ENCODE measurements around the gene GUCY1A2. TPM values are rescaled to one million over a fixed set of nuclear protein-coding genes. Genes with fewer than 3 reads are reported as not detected.

The GUCY1A2 gene
- total RNA-seq, 1 experiment from 2014 or later, result 0.55 TPM

- Histone ChIP-seq H2BK12ac (ENCODE audit: insufficient read length, low read depth, low read length) (no peak overlapping the region), H3K79me2 (ENCODE audit: insufficient read depth, low read length) (no peaks in the 10 kb centered on the region), H3K14ac (ENCODE audit: insufficient read depth, low read length) (no peak overlapping the region), H2BK120ac (ENCODE audit: low read depth, low read length, poor library complexity, severe bottlenecking) (no peak overlapping the region), H2BK20ac (ENCODE audit: low read depth, low read length, poor library complexity, severe bottlenecking) (no peak overlapping the region), H2AK5ac (ENCODE audit: insufficient read length, low read length) (no peak overlapping the region), H4K20me1 (ENCODE audit: control insufficient read depth, insufficient read depth, insufficient read length) (no peaks in the 10 kb centered on the region), H4K8ac (replicated peaks; ENCODE audit: insufficient read length, low read depth, low read length) (no peak overlapping the region), H3K9ac (ENCODE audit: extremely low read depth, insufficient read length, low read length) (no peak overlapping the region), H4K91ac (ENCODE audit: insufficient read length, low read depth, low read length) (no peak overlapping the region), H3K27ac (ENCODE audit: insufficient read length, low read depth, low read length) (no peak overlapping the region), H2BK15ac (ENCODE audit: low read depth, low read length) (no peak overlapping the region), H3K4me2 (ENCODE audit: insufficient read depth, insufficient read length, low read length) (no peak overlapping the region), H3K18ac (ENCODE audit: insufficient read length, low read depth, low read length) (no peak overlapping the region), H3K56ac (ENCODE audit: insufficient read length, low read depth, low read length) (no peak overlapping the region), H3K23me2 (ENCODE audit: insufficient read length, low read depth, low read length, poor library complexity, severe bottlenecking) (no peaks in the 10 kb centered on the region), H2AFZ (ENCODE audit: low read length) (no peak overlapping the region), H3K79me1 (ENCODE audit: insufficient read depth, low read depth, low read length, poor library complexity, severe bottlenecking) (no peaks in the 10 kb centered on the region), H3K23ac (ENCODE audit: insufficient read length, low read depth, low read length) (no peak overlapping the region), H3K27me3 (ENCODE audit: insufficient read depth, low read length) (no peaks in the 10 kb centered on the region), H2BK5ac (ENCODE audit: insufficient read length, low read length) (no peak overlapping the region), H3T11ph (ENCODE audit: low read length) (no peak overlapping the region), H3K9me3 (ENCODE audit: control insufficient read depth, low read depth, low read length) (no peaks in the 10 kb centered on the region), H3K4ac (ENCODE audit: low read depth, low read length) (no peak overlapping the region), H4K5ac (ENCODE audit: insufficient read length, low read depth, low read length) (no peak overlapping the region), H3K4me1 (ENCODE audit: insufficient read depth, low read length) (no peaks in the 10 kb centered on the region)
- Mint-ChIP-seq H3K4me1 (peaks cover 11 to 17% of the 10 kb centered on the region in 2 experiments), H3K9me3 (peaks cover 0 to 3% of the 10 kb centered on the region in 2 experiments; a peak in 3 of 5 replicates), H3K4me3 (no peak overlapping the region), H3K27ac (no peak overlapping the region), H3K36me3 (ENCODE audit: insufficient read depth in 1 of 3, low read depth in 3 of 3) (peaks cover 0 to 5% (median 0%) of the 10 kb centered on the region in 3 experiments; a peak in 1 of 7 replicates), H3K27me3 (ENCODE audit: low read depth) (no peaks in the 10 kb centered on the region)
- TF ChIP-seq CTCF (conservative IDR thresholded peaks at IDR 0.05), result no peak
- DNase-seq, result no peak
- WGBS (ENCODE audit: extremely low coverage, insufficient read length, low lambda C conversion rate), result no CpG with 5 or more reads among the region's 1 CpG
Observed at GRCh38 chr11:106761745-106762144, 256.5 kb downstream of the GUCY1A2 start.

All from H9 (cell line).